RPMI8226 (cell line): ENCODE data around the gene ADCY1.
A peak's percentile ranks its signal among the peaks of the same experiment; 100 is the strongest.
"Not testable (repeated sequence)": the region's sequence is repeated elsewhere in the genome, so short reads cannot be mapped to it uniquely, and the experiment has no call there.

Experiments used
- DNase-seq: peaks from one replicate; pipeline ENCODE4 v3.0.0-alpha.2; 2015

ADCY1 gene

DNA sequence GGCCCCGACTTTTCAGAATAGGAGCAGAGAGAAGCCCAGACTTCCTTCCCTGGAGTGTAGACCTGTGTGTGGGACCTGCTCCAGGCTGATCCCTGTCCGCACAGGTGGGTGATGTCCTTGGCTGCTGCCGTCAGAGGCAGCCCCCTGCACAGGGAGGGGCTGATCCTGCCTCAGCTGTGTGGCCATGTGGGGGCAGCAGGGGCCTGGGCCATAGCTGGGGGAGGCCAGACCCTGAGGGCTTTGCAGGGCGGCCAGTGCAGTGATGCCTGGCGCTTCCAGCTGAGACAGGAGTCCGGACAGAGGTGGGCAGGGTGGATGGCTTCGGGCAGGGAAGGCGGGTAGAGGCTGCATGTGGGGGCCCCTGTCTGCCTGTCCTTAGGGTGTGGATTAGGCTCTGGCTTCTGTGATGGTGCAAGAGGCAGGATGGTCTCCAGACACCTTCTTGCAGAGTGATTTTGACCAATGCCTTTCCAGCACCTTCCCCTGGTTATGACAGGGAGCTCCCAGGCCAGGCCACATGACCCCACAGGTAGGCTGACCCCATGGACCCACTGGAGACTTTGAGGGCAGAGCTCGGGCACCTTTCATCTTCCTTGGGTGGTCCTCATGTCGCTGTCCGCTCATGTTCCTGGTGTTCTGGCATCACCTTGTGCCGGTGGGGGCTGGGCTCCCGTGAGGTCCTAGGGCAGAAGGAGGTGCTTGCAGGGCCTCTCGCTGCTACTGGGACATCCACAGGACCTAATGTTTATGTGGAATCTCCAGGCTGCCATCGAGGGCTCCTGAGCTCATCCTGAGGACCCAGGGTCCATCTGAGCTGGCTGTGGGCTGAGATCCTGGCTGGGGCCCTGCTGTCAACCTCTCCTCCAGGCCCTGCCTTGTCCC is 141.5 kb downstream of the ADCY1 start:
- no peak for DNase-seq

DNA sequence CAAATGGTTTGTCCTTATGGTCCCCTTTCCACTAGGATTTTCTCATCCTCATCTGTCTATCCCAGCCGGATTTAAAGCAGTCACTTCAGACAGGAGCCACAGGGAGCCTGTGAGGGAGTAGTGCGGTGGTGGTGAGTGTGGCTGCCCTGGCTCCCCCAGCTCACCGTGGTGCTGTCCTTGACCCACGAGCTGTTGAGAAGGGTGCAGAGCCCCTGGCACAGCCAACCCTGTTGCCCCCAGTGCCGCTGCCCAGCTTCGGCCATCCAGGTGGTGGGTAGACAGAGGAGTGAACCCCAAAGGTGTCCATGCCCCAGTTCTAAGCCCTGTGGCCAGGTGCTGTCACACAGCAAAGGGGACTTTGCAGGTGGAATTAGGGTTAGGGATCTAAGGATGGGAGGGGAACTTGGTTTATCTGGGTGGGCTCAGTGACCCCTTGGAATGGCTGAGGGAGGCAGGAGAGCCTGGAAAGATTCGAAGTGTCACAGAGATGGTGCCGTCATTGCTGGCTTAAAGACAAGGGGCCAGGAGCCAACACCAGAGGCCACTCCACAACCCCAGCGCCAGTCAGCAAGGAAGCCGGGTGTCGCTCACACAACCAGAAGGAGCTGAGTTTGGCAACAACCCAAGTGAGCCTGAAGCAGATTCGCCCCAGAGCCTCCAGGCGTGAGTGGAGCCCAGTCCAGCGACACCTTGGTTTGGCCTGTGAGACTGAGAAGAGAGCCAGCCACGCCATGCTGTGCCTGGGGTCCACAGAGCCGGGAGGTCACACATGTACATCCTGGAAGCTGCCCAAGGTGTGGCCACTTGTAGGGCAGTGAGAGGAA is 142.4 kb downstream of the ADCY1 start:
- DNase-seq, result no peak

GRCh38 chr7:45717537-45718235 is 143.5 kb downstream of the ADCY1 start:
- DNase-seq, result no peak

DNA sequence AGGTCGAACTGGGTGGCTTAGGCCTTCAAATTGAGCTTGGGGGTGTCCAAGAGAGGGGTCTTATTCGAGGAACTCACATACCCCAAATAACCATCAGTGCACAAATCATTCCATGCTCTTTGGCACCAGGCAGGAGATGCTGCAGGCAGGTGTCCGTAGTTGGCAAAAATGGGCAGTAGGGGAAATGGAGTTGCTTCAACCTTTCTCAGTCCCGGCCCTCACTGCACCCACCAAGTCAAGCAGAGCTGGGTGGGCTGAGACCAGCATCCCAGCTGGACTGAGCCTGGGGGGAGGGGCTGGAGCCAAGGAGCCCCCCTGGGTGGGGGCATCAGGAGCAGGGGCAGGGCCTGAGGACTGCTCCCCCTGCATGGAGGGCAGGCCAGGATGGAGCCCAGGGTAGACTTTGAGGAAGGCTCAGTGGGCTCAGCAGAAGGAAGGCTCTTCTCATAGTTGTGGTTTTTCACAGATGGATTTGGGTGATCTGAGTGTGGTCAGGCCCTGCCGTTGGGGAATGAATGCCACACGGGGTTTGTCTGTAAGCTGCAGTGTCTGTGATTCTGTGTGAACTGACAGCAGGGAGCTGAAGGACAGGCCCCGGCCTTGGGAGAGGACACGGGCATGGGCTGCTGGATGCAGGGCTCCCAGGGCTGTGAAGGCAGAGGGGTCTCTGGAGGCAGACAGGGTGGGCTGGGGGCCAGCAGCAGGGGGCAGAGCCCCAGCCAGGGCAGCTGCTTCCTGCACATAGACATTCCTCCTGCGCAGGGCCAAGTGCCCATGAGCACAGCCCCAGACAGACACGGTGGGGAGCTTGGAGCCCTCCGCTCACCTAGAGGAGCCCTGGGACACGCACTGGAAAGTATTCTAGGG is 144.5 kb downstream of the ADCY1 start:
- no peak for DNase-seq

DNA sequence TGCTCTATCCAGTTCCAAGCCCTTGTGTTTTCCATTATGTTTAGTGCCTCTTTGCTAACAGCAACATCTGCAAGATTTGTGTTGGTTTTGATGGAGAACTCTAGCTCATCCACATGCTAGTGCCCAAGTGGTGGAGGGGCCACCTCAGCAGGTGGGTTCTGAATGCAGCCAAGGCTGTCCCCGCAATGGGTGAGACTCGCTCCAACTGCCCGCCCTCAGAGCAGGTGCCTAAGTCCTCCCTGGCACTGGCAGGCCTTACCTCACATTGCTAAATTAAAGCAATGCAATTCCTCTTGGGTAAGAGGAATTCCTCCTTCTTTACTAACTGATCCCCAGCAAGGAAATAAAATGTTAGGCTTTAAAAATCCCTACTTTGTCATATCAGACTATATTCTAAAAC is 146.8 kb downstream of the ADCY1 start:
- DNase-seq, result no peak

GRCh38 chr7:45721686-45722598 is 147.8 kb downstream of the ADCY1 start:
- no peak for DNase-seq

DNA sequence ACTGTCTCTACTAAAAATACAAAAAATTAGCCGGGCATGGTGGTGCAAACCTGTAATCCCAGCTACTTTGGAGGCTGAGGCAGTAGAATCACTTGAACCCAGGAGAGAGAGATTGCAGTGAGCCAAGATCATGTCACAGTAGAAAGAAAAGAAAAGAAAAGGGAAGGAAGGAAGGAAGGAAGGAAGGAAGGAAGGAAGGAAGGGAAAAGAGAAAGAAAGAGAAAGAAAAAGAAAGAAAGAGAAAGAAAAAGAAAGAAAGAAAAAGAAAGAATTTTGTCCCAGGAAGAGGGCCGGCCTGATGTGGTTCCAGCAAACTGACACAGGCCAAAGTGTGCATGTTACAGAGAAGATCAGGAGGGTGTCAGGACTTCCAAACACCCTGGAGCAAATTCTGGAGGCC is 151.1 kb downstream of the ADCY1 start:
- DNase-seq, result not testable (repeated sequence)

DNA sequence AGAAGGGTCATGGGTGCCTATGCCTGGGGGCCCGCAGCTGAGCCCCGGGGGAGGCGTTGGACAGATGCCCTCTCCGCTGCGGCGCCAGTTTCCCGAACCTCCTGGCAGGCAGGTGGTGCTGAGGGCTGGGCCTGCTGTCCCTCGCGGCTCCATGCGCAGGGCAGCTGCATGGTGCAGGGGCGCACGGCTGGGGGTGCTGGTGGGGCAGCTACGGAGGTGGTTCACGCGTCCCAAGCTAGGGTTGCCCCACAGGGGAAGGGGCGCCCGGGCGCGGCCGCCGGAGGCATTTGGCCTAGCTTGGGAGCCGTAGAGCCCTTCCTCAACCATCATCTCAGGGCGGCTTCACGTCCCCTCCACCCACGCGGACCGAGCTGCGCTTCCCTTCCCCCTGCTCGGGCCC is 152.7 kb downstream of the ADCY1 start:
- DNase-seq, result no peak

GRCh38 chr7:45731692-45732443 is 157.7 kb downstream of the ADCY1 start:
- DNase-seq, result not testable (repeated sequence)

GRCh38 chr7:45738920-45739319 is 164.8 kb downstream of the ADCY1 start:
- not testable (repeated sequence) for DNase-seq

- not testable (repeated sequence) for DNase-seq
These were observed 166.4 kb downstream of the ADCY1 start for GRCh38 chr7:45740573-45740972.

DNA sequence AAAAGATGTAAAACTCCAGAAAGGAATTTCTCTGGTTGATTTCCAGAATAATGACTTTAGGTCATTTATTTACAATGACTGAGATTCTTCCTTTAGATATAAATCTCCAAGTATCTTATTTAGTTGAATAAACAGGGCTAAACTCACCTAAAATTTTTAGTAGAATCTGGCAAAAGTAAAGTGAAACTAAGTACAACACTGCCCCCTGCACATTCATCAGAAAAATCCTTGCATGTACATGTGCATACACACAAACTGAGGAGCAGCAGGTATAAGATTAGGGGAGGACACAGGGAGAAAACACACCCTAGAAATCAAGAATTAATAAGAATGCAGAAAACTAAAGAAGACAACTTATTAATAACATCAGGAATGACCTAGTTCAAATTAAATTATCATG is 174.8 kb downstream of the ADCY1 start:
- peak; percentile 8 for DNase-seq

GRCh38 chr7:45751352-45751751 is 177.2 kb downstream of the ADCY1 start:
- not testable (repeated sequence) for DNase-seq

DNA sequence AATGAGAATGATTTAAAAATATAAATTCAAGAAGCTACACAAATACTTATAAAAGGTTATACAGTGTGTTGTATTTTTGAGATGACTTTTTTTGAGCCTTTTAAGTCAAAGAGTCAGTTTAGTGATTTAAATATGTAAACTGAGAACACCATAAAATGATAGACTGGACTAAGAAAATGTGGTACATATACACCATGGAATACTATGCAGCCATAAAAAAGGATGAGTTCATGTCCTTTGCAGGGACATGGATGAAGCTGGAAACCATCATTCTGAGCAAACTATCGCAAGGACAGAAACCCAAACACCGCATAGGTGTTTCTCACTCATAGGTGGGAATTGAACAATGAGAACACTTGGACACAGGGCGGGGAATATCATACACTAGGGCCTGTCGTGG is 182.2 kb downstream of the ADCY1 start:
- not testable (repeated sequence) for DNase-seq

DNA sequence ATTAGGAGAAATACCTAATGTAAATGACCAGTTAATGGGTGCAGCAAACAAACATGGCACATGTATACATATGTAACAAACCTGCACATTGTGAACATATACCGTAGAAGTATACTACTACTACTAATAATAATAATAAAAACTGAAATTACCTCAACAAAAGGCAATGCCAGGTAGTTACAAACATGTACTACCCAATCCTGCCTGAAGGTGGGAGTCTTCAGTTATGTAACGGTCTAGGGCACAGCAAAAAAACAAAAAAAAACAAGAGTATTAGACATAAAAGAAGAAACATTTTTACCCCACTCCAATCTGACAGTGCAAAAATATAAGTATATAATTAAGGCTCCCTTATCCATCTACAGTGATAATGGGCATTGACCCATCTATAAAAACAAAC is 182.6 kb downstream of the ADCY1 start:
- DNase-seq, result not testable (repeated sequence)

GRCh38 chr7:45759464-45759863 is 185.3 kb downstream of the ADCY1 start:
- not testable (repeated sequence) for DNase-seq

DNA sequence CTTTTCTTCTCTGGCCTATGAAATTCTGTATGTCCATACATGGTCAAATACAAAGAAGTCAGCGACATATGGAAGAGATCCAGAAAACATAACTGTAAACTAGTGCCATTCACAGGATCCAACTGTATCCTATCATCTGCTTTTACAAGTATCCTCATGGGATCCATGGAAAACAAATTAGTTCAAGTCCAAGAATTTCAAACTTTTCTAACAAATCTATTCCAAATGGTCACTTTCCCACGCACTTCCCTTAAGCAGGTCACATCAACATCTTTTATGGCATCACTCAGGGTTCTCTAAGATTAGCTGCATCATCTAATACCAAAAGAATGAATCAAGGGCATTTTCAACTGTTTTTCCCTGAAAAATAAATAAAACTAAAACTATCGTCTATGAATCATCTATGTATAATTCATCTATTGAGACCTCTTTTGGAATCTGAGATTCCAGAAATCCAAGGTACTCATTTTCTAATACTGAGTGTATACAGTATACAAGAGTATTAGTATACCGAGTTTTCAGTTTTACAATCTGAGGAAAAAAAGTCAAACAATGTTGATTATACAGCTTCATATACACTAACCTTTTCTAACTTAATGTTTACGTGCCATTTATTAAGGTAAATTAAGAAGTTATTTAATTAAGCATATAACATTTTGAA is 187.5 kb downstream of the ADCY1 start:
- not testable (repeated sequence) for DNase-seq

GRCh38 chr7:45762225-45762994 is 188.2 kb downstream of the ADCY1 start:
- not testable (repeated sequence) for DNase-seq
